ENCODE measurements around the gene ODC1.

The ODC1 gene

DNA sequence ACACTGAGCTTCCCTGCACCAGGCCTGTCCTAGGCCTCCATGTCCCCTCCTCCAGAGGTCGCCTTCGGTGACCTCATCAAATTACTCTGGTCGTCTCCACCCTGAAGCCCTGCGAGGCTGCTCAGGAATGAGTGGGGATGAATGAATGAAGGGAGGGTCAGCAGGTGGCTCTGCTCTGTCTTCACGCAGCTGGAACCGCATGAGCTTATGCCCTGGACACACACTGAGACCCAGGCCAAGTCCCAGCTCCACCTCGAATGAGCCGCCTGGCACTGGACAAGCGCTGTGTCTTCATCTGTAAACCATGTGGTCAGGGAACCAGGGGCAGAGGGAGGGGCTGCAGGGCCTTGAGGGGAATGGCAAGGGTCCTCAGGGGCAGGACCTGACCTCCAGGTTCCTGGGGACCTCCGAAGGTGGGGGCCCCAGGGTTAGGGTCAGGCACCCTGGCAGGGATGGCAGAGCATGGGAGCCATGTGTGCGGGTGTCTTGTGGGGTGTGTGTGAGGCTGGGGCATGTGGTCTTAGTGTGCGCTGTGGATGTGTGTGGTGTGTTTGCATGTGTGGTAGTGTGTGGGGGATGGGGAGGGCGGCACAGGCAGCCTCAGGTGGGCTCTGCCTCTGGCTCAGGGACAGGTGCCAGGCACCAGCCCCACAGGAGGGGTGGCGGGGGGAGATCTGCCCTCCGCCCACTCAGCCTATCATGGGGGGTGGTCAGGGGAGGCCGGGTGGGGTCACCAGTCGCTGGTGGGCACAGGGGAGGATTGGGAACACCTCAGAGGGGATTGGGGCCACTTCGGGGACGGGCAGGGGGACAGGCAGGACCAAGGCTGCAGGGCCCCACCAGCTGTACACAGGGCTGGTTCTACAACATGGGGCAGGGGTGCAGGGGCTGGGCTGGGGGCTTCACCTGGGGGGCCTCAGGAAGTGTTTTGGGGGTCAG, 13.9 kb downstream of the ODC1 start:
- no peak for DNase-seq (ENCODE audit: low spot score)

GRCh38 chr2:10433264-10433946, 14.7 kb downstream of the ODC1 start:
- no peak for DNase-seq (ENCODE audit: low spot score)

GRCh38 chr2:10432311-10433181, 15.6 kb downstream of the ODC1 start:
- no peak for DNase-seq (ENCODE audit: low spot score)

DNA sequence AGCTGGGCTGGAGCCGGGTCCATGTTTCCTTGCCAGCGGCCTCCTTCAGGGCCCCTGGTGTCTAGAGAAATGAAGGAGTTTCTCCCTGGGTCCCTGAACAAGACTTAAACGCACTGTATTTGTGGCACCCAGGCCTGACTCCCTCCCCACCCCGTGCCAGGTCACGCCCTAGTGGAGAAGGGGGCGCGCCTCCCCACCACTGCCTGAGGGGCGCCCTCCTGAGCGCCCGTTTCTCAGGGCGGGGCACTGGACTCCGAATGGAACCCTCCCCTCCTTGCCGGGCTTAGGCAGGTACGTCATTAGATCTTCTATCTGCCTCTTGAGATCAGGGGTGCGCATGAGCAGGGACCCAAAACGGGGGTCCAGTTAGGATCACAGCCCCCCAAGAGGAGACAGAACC, 16.3 kb downstream of the ODC1 start:
- no peak for DNase-seq (ENCODE audit: low spot score)

DNA sequence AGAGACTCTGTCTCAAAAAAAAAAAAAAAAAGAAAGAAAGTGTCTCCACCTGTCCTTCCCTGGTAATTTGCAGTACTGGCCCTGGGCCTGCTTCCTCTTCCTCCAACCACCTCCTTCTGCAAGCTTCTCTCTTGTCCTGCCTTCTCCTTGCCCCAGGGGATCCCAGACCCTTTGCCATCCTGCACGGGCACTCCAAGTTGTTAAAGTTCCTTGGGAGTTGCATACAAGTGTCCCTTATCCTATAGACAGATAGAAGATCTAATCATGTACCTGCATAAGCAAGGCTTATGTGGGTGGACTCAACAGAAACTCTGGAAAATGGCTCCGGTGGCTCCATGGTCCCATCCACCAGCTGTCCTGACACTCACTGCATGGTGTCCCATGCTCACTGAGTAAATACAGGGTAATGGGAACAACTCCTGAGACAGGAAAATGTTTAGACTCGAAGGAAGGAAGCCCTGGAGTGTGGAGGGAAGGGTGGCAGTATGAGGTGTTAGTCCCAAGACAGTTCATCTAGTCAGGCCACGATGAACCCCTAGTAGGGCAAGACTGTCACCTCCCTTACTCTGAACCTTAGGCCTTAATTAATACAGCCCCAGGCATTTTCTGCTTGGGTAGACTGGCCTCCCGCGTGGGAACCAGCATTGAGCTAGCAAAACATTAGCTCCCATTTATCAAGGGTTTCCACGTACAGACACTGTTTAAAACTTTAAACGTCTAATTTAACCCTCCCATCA, 17.1 kb downstream of the ODC1 start:
- DNase-seq (ENCODE audit: low spot score) = no peak

- no peak for DNase-seq (ENCODE audit: low spot score)
These were observed 19.2 kb downstream of the ODC1 start for GRCh38 chr2:10428924-10429323.

DNA sequence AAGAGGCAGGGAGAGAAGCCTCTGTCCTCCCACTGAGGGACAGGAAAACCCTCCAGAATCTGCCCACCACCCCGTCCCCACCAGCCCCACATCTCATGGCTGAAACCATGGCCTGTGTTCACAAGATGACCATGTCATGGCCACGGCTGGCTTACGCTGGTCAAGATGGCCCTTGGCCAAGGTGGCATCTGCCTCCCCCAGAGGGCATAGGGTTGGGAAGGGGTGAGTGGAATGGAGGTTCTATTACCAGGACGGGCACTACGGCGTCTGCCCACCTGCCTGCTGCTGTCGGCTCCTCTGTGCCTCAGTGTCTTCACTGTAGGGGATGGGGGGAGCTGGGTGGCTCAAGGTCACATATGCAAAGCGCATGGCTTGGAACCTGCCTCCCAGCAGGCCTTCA, 19.8 kb downstream of the ODC1 start:
- DNase-seq (ENCODE audit: low spot score) = no peak

DNA sequence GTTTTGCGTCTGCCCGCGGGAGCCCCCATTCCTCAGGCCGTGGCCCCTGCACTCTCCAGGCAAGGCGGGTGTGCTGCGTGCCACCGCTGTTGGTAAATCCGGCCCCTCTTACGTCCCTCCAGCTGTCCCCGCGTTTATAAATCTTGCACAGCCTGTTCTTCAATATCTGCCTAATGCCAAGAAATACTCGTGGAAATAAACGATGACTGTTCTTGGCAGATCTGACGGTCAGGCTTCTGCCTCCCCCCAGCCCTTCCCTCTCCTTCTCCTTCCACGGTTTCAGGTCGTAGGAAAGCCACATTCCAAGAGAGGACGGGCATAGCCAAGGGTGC, 20.5 kb downstream of the ODC1 start:
- DNase-seq (ENCODE audit: low spot score) = no peak

- DNase-seq (ENCODE audit: low spot score) = no peak
These were observed 21.2 kb downstream of the ODC1 start for GRCh38 chr2:10426726-10427617.

DNA sequence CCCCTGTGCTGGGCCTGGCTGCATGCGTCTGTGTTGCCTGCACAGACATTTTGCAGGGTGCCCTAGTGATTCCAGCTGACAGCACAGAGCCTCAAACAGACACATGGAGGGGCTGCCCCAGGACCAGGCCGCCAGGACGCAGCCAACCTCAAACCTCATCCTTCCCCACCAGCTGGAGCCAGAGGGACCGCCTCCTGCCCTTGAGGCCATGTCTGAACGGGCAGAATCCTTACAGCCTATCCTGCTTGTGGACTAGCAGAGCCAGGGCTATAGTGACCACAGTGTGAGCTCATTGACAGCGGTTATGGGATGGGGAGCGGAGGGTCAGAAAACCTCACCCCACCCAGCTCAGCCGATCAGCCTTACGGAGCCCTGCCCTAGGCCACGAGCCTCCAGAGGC, 22.4 kb downstream of the ODC1 start:
- DNase-seq (ENCODE audit: low spot score) = no peak

GRCh38 chr2:10424916-10425505, 23.1 kb downstream of the ODC1 start:
- DNase-seq (ENCODE audit: low spot score) = no peak

DNA sequence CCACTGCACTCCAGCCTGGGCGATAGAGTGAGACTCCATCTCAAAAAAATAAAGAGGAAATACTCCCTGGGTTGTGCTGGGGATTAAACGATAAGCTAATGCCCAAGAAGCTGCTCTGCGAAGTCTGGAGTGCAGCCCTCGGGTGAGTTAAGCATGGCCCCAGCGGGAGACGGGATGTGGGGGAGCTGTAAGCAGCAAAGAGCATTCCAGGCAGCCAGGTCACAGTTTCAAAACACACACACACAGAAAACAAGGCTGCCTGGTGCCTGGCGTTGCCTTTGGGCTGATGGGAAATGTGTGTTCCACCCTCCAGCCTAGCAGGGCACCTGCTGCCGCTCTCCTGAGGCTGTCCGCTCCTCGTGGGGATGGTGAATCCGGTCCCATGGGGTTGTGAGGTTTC, 24.1 kb downstream of the ODC1 start:
- no peak for DNase-seq (ENCODE audit: low spot score)

DNA sequence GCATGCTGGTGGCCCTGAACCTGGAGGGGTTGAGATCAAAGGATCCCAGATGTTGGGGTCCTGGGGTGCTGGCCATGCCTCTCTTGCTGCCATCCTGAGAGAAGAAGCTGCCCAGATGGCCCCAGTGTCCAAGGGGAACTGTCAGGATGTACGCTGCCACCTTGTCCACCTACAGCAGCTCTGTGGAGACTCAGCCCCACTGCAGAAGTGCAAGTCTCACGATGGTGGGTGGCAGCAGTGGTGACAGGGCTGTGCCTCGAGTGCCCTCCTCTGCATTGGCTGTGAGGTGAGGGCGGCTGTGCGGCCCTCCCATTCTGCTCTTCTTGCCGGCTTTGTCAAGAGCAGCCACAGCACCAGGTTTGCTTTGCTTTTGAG, 24.7 kb downstream of the ODC1 start:
- no peak for DNase-seq (ENCODE audit: low spot score)

DNA sequence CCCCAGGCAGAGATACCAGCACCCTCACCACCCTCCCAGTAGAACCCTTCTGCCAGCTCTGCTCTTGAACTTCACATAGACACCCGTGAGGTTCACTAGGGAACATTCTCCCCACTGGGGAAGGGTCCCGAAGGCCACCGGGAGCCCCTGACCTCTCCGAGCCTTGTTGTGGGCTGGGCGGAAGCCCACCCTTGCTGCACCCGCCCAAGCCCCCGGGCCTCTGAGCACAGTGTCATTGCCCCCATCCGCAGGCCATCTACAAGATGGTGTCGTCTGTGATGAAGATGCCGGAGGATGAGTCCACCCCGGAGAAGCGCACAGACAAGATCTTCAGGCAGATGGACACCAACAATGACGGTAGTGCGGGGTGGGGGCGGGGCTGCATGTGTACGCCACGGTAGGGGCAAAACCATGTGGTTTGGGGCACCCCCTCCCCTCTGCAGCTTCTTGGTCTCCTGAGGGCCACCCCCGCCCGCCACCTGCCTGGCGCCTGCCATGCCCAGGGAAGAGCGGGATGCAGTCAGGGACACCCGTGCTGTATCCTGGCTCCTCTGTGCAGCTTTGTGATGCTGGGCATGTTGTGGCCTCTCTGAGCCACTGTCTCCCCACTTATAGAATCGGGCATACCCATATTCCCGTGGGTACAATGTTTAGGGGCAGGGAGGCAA, 25.3 kb downstream of the ODC1 start:
- DNase-seq (ENCODE audit: low spot score) = no peak

DNA sequence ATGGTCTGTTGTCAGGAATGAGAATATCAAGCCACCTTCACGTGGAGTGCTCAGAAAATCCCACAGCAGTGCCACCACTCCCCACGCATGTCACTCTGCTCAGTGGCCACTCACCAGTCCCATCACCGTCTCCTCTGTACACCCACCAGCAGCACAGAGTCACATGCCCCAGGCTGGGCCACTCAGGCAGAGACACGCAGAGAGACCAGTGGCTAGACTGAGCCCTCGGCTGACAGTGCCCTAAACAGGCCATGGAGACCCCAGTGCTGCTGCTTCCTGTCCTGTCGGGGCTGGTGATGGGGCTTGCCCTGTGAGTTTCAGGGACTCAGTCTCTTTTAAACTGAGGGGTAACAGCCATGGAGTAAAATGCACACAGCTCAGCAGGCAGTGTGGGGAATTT, 25.9 kb downstream of the ODC1 start:
- no peak for DNase-seq (ENCODE audit: low spot score)

DNA sequence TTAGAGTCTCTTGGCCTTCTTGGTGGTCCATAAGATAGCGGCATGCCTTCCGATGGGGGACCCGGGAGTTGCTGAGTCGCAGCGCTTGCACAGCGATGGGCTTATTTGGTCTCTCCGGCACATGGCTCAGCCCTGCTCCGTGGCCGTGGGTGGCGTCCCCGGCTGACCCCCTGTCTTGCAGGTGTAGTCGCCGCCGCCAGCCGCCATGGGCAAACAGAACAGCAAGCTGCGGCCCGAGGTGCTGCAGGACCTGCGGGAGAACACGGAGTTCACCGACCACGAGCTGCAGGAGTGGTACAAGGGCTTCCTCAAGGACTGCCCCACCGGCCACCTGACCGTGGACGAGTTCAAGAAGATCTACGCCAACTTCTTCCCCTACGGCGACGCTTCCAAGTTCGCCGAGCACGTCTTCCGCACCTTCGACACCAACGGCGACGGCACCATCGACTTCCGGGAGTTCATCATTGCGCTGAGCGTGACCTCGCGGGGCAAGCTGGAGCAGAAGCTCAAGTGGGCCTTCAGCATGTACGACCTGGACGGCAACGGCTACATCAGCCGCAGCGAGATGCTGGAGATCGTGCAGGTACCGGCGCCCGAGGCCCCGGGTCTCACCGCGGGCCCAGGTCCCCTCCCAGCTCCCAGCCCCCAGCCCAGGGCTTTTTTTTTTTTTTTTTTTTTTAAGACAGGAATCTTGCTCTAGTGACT, 28.4 kb downstream of the ODC1 start:
- DNase-seq (ENCODE audit: low spot score) = no peak

DNA sequence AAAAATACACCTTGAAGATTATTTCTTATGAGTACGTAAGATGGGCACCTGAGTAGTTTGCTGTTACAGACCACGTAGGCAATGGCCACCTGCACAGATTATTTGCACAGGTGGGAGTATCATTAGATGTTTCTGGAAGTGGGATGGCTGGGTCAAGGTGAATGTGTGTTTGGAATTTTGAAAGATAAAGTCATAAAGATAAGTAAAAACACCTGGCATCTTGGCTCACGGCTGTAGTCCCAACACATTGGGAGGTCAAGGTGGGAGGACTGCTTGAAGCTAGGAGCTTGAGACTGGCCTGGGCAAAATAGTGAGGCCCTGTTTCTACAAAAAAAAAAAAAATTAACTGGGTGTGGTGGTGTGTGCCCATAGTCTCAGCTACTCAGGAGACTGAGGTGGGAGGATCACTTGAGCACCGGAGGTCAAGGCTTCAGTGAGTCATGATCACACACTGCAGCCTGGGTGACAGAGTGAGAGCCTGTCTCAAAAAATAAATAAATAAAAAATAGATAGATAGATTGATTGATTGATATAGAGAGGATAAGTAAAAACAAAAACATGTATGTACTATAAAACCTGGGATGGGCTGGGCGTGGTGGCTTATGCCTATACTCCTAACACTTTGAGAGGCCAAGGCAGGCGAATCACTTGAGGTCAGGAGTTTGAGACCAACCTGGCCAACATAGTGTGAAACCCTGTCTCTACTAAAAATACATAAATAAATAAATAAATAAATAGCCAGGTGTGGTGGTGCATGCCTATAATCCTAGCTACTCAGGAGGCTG, 30.4 kb downstream of the ODC1 start:
- DNase-seq (ENCODE audit: low spot score) = no peak

DNA sequence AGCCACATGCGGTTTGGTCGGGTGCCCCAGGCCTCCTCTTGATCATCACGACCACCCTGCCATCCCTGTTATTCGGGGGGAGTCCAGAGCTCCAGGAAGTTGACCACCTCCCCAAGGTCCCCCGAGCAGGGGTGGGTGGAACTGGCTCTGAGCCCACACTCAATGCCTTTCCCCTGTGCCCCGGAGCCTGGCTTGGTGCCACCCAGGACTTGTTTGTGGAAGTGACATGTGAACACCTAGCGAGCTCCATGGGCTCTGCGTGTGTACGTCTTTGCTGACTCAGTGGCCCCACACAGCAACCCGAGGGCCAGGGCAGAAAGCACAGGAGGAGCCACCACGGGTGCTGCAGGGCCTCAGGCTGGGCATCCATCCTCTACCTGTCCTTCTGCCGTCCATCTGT, 32.5 kb downstream of the ODC1 start:
- DNase-seq (ENCODE audit: low spot score) = no peak

GRCh38 chr2:10415048-10415447, 33.1 kb downstream of the ODC1 start:
- no peak for DNase-seq (ENCODE audit: low spot score)

All from HuH-7.5 (cell line).